Pons (tissue), 1 donor: ENCODE results near the gene DAB1.

Source experiments
- DNase-seq: peaks from one replicate; pipeline ENCODE4 v3.0.0-alpha.2; 2016; ENCODE audit warnings: low spot score

The DAB1 gene

DNA sequence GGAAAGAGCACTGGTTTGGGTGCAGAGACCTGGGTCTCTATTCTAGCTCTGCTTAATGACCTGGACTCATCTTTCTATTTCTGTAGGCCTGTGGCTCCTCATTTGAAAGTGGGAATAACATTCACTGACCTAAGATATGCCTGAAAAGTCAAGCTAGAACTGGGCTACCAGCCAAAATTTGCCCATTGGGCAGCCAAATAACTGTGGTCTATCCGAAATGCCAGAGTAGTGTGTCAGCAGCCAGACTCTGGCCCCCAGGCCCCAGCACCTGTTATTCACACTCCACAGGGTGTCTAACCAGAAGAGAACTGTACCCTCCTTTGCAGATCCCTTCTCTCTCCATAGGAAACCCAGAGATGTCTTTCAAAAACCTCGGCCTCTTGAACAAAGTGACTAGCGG, 12.6 kb downstream of the DAB1 start:
- no peak for DNase-seq

DNA sequence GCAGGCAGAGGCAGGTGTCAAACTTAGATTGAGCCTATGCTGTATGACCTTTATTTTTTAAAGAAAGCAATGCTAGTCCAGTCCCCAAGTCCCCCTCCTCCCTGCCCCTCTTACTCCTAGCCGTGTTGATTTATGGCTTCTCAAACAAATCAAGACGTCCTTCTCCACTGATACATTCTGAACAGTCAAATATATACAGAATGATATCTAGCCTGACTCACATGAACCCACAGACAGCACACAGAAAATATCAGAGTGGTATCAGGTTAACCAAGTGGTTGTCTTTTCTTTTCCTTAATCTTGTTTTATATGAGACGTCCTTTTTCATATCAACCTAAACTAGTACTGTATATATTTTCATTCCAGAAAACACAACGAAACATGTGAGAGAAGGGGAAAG, 13.4 kb downstream of the DAB1 start:
- DNase-seq = no peak

DNA sequence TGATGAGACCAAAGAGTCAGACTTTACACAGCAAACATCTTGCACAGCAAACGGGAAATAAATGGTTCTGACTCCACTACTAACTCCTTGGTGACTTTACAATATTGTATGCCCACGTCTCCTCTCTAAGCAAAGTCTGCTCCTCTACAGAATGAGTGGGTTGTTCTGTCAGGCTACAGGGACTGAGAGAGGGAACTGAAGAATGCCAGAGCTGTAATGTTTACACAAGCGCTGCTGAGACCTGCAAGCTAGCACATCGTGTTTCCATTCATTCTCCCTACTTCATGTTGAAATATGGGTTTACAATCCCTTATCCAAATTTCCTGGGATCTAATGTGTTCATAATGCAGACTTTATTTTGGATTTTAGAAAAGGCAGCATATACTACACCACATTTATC, 15.9 kb downstream of the DAB1 start:
- no peak for DNase-seq

- DNase-seq = no peak
Measured at GRCh38 chr1:57406428-57406970, 17.4 kb downstream of the DAB1 start.

GRCh38 chr1:57404884-57405283, 19.0 kb downstream of the DAB1 start:
- no peak for DNase-seq

DNA sequence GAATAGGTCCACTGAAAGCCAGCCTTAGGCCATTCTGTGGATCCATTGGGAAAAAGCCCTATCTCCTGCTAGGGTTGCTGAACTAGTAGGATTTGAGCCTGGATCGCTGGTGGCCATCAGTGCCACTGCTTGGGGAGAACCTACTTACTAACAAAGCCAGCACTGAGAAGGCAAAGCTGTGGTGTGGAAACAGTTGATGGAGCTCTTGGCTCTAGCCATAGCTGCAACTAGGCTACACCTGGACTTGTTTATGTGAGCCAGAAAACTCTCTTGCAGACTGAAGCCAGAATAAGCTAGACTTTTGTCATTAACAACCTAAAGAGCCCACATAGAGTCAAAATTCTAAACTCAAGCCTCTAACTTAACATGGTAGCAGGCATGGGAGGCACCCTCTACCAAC, 20.7 kb downstream of the DAB1 start:
- DNase-seq = no peak

DNA sequence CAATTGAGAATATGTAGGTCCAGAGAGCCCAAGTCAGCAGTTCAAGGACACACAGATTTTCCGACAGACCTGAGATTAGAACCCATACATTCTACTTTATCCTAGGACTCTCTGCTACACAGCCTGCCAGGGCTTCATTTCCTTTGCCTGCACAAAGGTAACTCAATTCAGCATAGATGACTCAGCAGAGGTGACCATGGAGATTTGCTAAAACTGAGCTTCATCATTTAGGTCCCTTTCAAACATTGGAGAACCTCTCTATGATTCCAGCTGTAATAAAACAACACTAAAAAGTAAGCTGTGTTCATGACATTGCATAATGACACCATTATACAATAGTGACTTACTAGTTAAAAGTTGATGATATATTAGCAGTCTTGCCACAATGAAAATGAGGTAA, 22.2 kb downstream of the DAB1 start:
- DNase-seq = no peak

DNA sequence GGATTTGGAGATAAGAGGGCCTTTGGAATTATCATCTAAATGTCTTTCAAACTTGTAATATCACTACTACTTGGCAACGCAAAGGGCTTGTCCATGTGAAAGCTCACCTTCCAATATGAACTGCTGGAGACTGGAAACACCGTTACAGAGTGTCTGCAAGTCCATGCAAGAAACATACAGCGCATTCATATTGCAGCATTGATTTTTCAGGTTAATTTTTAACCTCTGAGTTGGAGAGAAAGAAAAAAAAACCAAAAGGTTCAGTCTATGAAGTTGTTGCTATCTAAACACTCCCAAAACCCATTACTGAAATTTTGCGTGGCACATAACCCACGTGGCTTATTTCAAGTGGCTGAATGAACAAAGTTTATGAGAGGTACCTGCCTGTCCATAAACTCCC, 23.8 kb downstream of the DAB1 start:
- DNase-seq = no peak

GRCh38 chr1:57393058-57393584, 30.7 kb downstream of the DAB1 start:
- DNase-seq = no peak

- no peak for DNase-seq
Measured at GRCh38 chr1:57385336-57385735, 38.5 kb downstream of the DAB1 start.

- no peak for DNase-seq
Measured at GRCh38 chr1:57384901-57385300, 39.0 kb downstream of the DAB1 start.

GRCh38 chr1:57384284-57384683, 39.6 kb downstream of the DAB1 start:
- DNase-seq = no peak

GRCh38 chr1:57381871-57382270, 42.0 kb downstream of the DAB1 start:
- no peak for DNase-seq

- DNase-seq = no peak
Measured at GRCh38 chr1:57381426-57381825, 42.4 kb downstream of the DAB1 start.

DNA sequence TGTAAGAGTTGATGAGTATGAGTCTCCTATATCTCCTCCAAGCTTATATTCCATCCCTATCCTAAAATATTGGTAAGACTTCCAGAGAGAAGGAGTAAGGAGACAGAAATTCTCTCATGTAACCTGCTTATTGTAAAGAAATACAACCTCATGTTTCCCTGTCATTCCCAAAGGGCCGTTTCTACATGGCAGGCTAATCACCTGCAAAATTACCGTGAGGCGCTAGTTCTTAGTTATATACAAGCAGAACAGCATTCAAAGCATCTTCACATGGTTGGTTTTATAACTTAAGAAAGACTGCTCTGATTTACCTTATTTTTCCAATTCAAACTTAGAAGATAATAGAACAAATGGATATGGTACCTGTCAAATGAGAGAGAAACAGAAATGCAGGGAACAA, 42.9 kb downstream of the DAB1 start:
- no peak for DNase-seq

GRCh38 chr1:57378534-57378933, 45.3 kb downstream of the DAB1 start:
- no peak for DNase-seq

GRCh38 chr1:57377339-57378139, 46.3 kb downstream of the DAB1 start:
- DNase-seq = no peak

DNA sequence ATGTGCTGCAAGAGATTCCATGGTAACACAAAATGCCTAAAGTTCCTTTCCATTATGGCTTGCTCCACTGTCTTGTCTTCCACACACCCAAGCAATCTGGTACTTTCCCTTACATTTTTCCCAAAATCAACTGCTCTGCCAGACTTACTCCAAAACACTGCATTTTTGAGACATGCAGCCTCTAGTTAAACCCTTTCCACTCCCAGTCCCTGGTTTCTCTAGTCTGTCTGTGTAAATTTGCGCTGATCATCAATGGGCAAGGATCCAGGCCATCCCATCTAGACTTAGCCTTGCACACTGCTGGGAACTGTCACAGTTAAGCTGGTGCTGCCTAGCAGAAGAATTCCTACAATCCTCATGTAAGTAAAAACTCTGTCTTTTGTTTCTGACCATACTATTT, 47.8 kb downstream of the DAB1 start:
- no peak for DNase-seq

GRCh38 chr1:57369889-57370288, 54.0 kb downstream of the DAB1 start:
- no peak for DNase-seq

DNA sequence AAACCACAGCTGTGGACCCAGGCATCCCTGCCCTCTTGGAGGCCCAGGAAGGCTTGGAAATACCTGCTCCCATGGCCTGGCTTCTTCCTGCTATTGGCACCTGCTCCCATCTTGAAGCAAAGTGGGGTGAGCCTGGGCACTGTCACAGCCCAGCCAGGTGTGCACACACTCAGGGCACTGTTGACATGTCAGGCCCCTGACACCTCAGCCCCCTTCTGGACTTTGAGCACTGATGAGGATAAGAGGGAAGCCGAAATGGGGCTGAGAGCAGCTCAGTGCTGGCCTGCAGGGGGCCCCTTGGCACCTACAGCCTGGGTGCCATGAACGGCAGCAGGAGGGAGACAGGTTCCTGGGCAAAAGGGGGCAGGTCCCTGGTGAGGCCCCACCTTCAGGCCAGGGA, 55.9 kb downstream of the DAB1 start:
- DNase-seq = no peak

DNA sequence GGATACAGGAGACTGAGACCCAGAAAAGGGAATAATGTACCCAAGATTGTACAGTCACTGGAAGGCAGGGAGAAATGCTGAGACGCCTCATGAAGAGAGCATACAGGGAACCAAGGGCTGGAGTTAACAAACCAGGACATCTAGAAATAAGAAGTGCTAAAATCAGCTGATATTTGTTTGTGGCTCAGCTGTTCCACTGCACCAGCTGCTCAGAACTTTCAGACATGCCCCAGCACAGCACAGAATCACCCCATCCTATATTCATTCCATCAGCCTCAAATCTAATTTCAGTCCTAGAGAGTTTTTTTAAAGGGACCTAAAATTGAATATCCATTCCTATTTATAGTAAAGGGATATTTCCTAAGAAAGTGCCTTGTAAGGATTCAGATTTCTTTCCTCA, 60.2 kb downstream of the DAB1 start:
- DNase-seq = no peak

DNA sequence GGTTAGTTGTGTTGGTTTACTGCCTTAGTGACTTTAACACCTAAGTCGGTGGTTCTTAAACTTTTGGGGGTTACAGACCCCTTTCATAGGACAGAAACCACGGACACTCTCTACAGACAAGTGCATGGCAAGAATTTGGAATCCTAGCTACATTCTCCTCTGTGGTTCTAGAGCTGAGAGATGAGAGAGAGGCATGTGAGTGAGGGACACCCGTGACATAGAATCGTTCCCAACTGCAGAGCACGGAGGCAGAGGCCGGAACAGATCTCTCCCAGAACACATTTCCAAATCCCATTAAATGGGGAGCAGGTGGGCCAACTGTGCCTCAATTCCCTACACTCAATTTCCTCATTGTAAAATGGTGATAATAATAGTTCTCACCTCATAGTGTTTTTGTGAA, 60.7 kb downstream of the DAB1 start:
- no peak for DNase-seq

GRCh38 chr1:57362480-57362879, 61.4 kb downstream of the DAB1 start:
- DNase-seq = no peak

DNA sequence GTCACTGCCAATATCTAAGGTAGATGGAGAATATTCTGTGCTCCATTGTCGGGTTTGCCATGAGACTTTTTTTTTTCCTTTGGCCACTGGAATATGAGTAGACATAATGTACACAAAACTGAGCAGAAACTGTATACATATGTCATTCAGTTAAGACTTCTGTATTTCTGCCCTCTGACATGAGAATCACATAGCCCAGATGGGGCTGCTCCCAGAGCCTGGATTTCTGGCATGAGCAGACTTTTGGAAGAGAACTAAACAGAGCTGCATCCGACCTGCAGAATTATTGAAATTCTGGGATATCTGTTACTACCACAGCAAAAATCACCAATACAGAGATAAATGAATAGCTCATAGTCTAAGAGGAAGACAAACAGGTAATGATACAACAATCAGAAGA, 62.3 kb downstream of the DAB1 start:
- DNase-seq = no peak
